GM12878 (cell line): ENCODE measurements around the gene PDE9A. TPM values are rescaled to one million over a fixed set of nuclear protein-coding genes. Genes with fewer than 3 reads are reported as not detected.

ENCODE experiments used
- ATAC-seq: fragments of 200-7000 bp; cut with Tn5 transposase; 3 replicates; pipeline ENCODE4 v1.9.1; 2020; ENCODE audit warnings: mild to moderate bottlenecking, moderate library complexity
- BruUV-seq: library from RNA; stranded (reverse); fragments of 400-500 nt; replicated peaks from 2 replicates; lab custom pipeline; 2021; lab: Mats Ljungman, UMichigan
- CTCF ChIA-PET: fragments of 300-600 bp; sonication (Branson Sonifier 250); formaldehyde crosslinking; extraction: SDS; loops from one replicate; lab custom pipeline; 2021; ENCODE audit warnings: inconsistent platforms; lab: Yijun Ruan, JAX
- POLR2A ChIA-PET: fragments of 350-600 bp; formaldehyde crosslinking; extraction: SDS; loops from one replicate; lab custom pipeline; 2021; ENCODE audit warnings: inconsistent platforms; lab: Charles Lee
- RAD21 ChIA-PET: fragments of 300-600 bp; sonication (Branson Sonifier 250); formaldehyde crosslinking; loops from one replicate; lab custom pipeline; 2023; ENCODE audit warnings: antibody characterized with exemption; ENCODE audit not compliant: unreplicated experiment; lab: Charles Lee
- SMC1A ChIA-PET: fragments of 300-600 bp; sonication (Branson Sonifier 250); formaldehyde crosslinking; loops from one replicate; lab custom pipeline; 2023; ENCODE audit not compliant: unreplicated experiment, uncharacterized antibody; lab: Charles Lee
- DNase-seq: peaks from one replicate; pipeline ENCODE4 v3.0.0-alpha.2; 2011; ENCODE audit warnings: low read depth, low spot score
- FAIRE-seq: peaks from 3 replicates; lab custom pipeline; 2011; peaks lifted over from hg19 to GRCh38; lab: Jason Lieb, UNC
- H2AFZ ChIP-seq: 2 replicates; pipeline ENCODE4 v1.6.0; 2011; ENCODE audit warnings: low read depth, low read length, control low read depth; ENCODE audit not compliant: control insufficient read depth
- H3K27ac ChIP-seq: 2 replicates; pipeline ENCODE4 v1.5.1; 2011; ENCODE audit warnings: control low read depth; ENCODE audit not compliant: control insufficient read depth, insufficient read depth
- H3K27me3 ChIP-seq, 2 experiments: replicated peaks in 1 of 2; 2 replicates each; pipeline versions ENCODE4 v1.6.0 to v1.6.1; 2011; ENCODE audit warnings: low read length in 1 of 2; ENCODE audit not compliant: control insufficient read depth in 2 of 2, insufficient read depth in 2 of 2
- H3K36me3 ChIP-seq, 2 experiments: 2 replicates each; pipeline ENCODE4 v1.5.1; 2011; ENCODE audit warnings: low read length in 1 of 2; ENCODE audit not compliant: control insufficient read depth in 2 of 2, insufficient read depth in 2 of 2
- H3K4me1 ChIP-seq: 2 replicates; pipeline ENCODE4 v1.6.1; 2011; ENCODE audit warnings: mild to moderate bottlenecking, low read length, moderate library complexity, mixed read lengths; ENCODE audit not compliant: control insufficient read depth, insufficient read depth
- H3K4me2 ChIP-seq: 2 replicates; pipeline ENCODE4 v1.6.0; 2011; ENCODE audit warnings: control low read depth; ENCODE audit not compliant: control insufficient read depth, insufficient read depth
- H3K4me3 ChIP-seq: fragments of 200-600 bp; sonication (generic); 2 replicates; pipeline ENCODE4 v1.5.1; 2016
- H3K79me2 ChIP-seq: 2 replicates; pipeline ENCODE4 v1.6.0; 2011; ENCODE audit warnings: low read length; ENCODE audit not compliant: control insufficient read depth, insufficient read depth
- H3K9ac ChIP-seq: 2 replicates; pipeline ENCODE4 v1.8.0; 2011; ENCODE audit warnings: low read length, control low read depth, mixed read lengths; ENCODE audit not compliant: control insufficient read depth, insufficient read depth
- H3K9me3 ChIP-seq: replicated peaks from 3 replicates; pipeline ENCODE4 v1.5.1; 2011; ENCODE audit warnings: mild to moderate bottlenecking, low read length; ENCODE audit not compliant: control insufficient read depth, insufficient read depth
- H4K20me1 ChIP-seq: 2 replicates; pipeline ENCODE4 v1.6.0; 2011; ENCODE audit not compliant: control insufficient read depth, insufficient read depth
- ATF2 ChIP-seq: IDR thresholded peaks from 2 replicates; pipeline ENCODE4 v1.6.1; 2012; ENCODE audit warnings: low read length, inconsistent platforms
- CREB1 ChIP-seq: IDR thresholded peaks from 2 replicates; pipeline ENCODE4 v1.6.1; 2012; ENCODE audit warnings: low read depth, mild to moderate bottlenecking, inconsistent platforms
- CTCF ChIP-seq, 3 experiments: IDR thresholded peaks in 2 of 3; conservative IDR thresholded peaks in 1 of 3; 2 replicates each; pipeline ENCODE4 v1.5.1; 2011; ENCODE audit warnings: low read depth in 3 of 3, low read length in 3 of 3, mild to moderate bottlenecking in 3 of 3, control low read depth in 2 of 3, moderate library complexity in 2 of 3, inconsistent platforms in 1 of 3, mixed read lengths in 1 of 3; ENCODE audit not compliant: control insufficient read depth in 2 of 3, insufficient read depth in 1 of 3; ENCODE audit errors: extremely low read depth in 1 of 3
- E2F4 ChIP-seq: IDR thresholded peaks from 2 replicates; pipeline ENCODE4 v1.6.1; 2012; ENCODE audit warnings: low read depth, low read length, improper control_type of control experiment
- GATAD2B ChIP-seq: fragments of 450-650 bp; conservative IDR thresholded peaks from 2 replicates; pipeline ENCODE4 v1.6.1; 2017; ENCODE audit warnings: low read depth, mild to moderate bottlenecking, moderate library complexity
- HCFC1 ChIP-seq: fragments of 150-350 bp; IDR thresholded peaks from 2 replicates; pipeline ENCODE4 v1.6.1; 2014; ENCODE audit warnings: low read length
- MAX ChIP-seq: IDR thresholded peaks from 2 replicates; pipeline ENCODE4 v1.6.1; 2012; ENCODE audit warnings: low read depth, low read length, improper control_type of control experiment
- NRF1 ChIP-seq: conservative IDR thresholded peaks from 2 replicates; pipeline ENCODE4 v1.6.1; 2011; ENCODE audit warnings: mild to moderate bottlenecking, low read depth, low read length, improper control_type of control experiment
- PAX8 ChIP-seq: fragments of 450-650 bp; IDR thresholded peaks from 2 replicates; pipeline ENCODE4 v1.6.1; 2017; ENCODE audit warnings: mild to moderate bottlenecking, moderate library complexity
- SP1 ChIP-seq: IDR thresholded peaks from one replicate; pipeline ENCODE4 v1.6.1; 2011; ENCODE audit warnings: low read depth, low read length
- SRF ChIP-seq, 2 experiments: IDR thresholded peaks; 2 replicates each; pipeline ENCODE4 v1.6.1; 2011; ENCODE audit warnings: low read depth in 2 of 2, low read length in 2 of 2, mild to moderate bottlenecking in 1 of 2, moderate library complexity in 1 of 2
- SUPT20H ChIP-seq: IDR thresholded peaks from 2 replicates; pipeline ENCODE4 v1.6.1; 2011; ENCODE audit warnings: low read depth, mild to moderate bottlenecking, low read length, moderate library complexity, borderline replicate concordance; ENCODE audit not compliant: control insufficient read depth
- TBL1XR1 ChIP-seq: IDR thresholded peaks from 2 replicates; pipeline ENCODE4 v1.6.1; 2012; ENCODE audit warnings: low read depth, low read length, improper control_type of control experiment
- ZBED1 ChIP-seq: IDR thresholded peaks from 2 replicates; pipeline ENCODE4 v1.6.1; 2016; ENCODE audit warnings: borderline replicate concordance
- ZNF24 ChIP-seq: fragments of 450-650 bp; IDR thresholded peaks from 2 replicates; pipeline ENCODE4 v1.6.1; 2017; ENCODE audit warnings: antibody characterized with exemption, mild to moderate bottlenecking
- ZNF687 ChIP-seq: fragments of 450-650 bp; IDR thresholded peaks from 2 replicates; pipeline ENCODE4 v1.6.1; 2017; ENCODE audit warnings: mild to moderate bottlenecking, moderate library complexity
- WGBS: methylation state at CpG from one replicate; pipeline ENCODE4 v1.1.6; 2016; ENCODE audit warnings: low lambda C conversion rate; ENCODE audit not compliant: insufficient replicate concordance, insufficient coverage; ENCODE audit errors: missing lambda C conversion rate; 5-methylcytosine and 5-hydroxymethylcytosine counted together
- in situ Hi-C: fragments of 300-500 bp; cut with MboI; formaldehyde crosslinking; loops from 9 replicates; pipeline ENCODE4 v1.14.3; 2018; ENCODE audit warnings: mixed read lengths
- intact Hi-C: fragments of 100-400 bp; cut with micrococcal nuclease; formaldehyde crosslinking; loops from one replicate; pipeline ENCODE4 v1.14.2; 2022; ENCODE audit not compliant: unreplicated experiment
- polyA plus RNA-seq, 11 experiments: library from polyadenylated mRNA; depleted of rRNA in 4 of 11; unstranded in 6 of 11; stranded (reverse) in 5 of 11; fragments of >200 nt; fragmentation: Nextera tagmentation in 4 of 11; fragmentation: Illumina TruSeq in 1 of 11; extraction: Ambion mirVana in 4 of 11; extraction: Trizol in 1 of 11; gene quantifications; 1 replicate in 1 of 11; 2 replicates in 10 of 11; pipeline versions ENCODE4 v1.2.1 to v1.2.3, GENCODE V29; 2011 to 2016; ENCODE audit warnings: inconsistent platforms in 2 of 11, missing spikeins in 2 of 11, low read depth in 1 of 11
- total RNA-seq, 4 experiments: library from RNA; depleted of rRNA in 3 of 4; stranded (reverse); fragments of >200 nt in 3 of 4; fragmentation: Illumina TruSeq in 1 of 4; extraction: Trizol in 1 of 4; gene quantifications; 2 replicates each; pipeline versions ENCODE4 v1.2.1 to v1.2.3, GENCODE V29; 2013 to 2021

PDE9A gene
- total and polyA plus RNA-seq, 10 of the 15 experiments (the other 5 are each of a cell fraction or from before 2014, with no cell fraction given), result 0.08 to 0.45 (median 0.20) TPM; not detected in 1

GRCh38 chr21:42648606-42649005 lies 4.8 kb upstream of the PDE9A start:
- Histone ChIP-seq H3K4me3 (no peak overlapping the region), H2AFZ (no peak overlapping the region), H3K36me3 (no peaks in the 10 kb centered on the region), H3K9ac (no peak overlapping the region), H4K20me1 (no peaks in the 10 kb centered on the region), H3K4me2 (no peak overlapping the region), H3K9me3 (no peaks in the 10 kb centered on the region), H3K79me2 (no peaks in the 10 kb centered on the region), H3K27ac (no peak overlapping the region), H3K27me3 (peaks cover 2 to 4% of the 10 kb centered on the region in 2 experiments; a peak in 3 of 4 replicates), H3K4me1 (no peaks in the 10 kb centered on the region)
- SMC1A ChIA-PET, result no interaction called here
- FAIRE-seq (no peak), DNase-seq (no peak), ATAC-seq (no peak)
- 60% methylated on average over 8 of the region's 8 CpGs for whole genome bisulfite sequencing
- POLR2A ChIA-PET, result no interaction called here
- no TSS peak for BruUV-seq
- intact Hi-C loops (no loop called here), in situ Hi-C loops (no loop called here)
- TF ChIP-seq ATF2, result no peak
- TF ChIP-seq MAX, result no peak
- TF ChIP-seq CREB1, result no peak
- no peak for TF ChIP-seq HCFC1
- no peak for TF ChIP-seq ZNF687
- no peak for TF ChIP-seq TBL1XR1
- TF ChIP-seq E2F4, result no peak
- no peak for TF ChIP-seq NRF1
- TF ChIP-seq SUPT20H, result no peak
- TF ChIP-seq ZBED1, result no peak
- no peak for TF ChIP-seq GATAD2B
- TF ChIP-seq SRF (IDR thresholded peaks at IDR 0.05; ENCODE audit: low read depth in 2 of 2, low read length in 2 of 2), result no peak
- no peak for TF ChIP-seq ZNF24
- TF ChIP-seq PAX8, result no peak
- TF ChIP-seq CTCF (IDR thresholded peaks at IDR 0.05 in 2 of 3, conservative IDR thresholded peaks at IDR 0.05 in 1 of 3; ENCODE audit: control insufficient read depth in 2 of 3, extremely low read depth in 1 of 3, insufficient read depth in 1 of 3, low read depth in 3 of 3, low read length in 3 of 3), result no peak
- TF ChIP-seq SP1, result no peak
- CTCF ChIA-PET, result no interaction called here
- RAD21 ChIA-PET, result no interaction called here
